ENCODE data around the gene SNRPA1. TPM values are rescaled to one million over a fixed set of nuclear protein-coding genes. Genes with fewer than 3 reads are reported as not detected.

The SNRPA1 gene
- total and polyA plus RNA-seq, 8 donors = 3.5 to 75.6 (median 59.0) TPM

DNA sequence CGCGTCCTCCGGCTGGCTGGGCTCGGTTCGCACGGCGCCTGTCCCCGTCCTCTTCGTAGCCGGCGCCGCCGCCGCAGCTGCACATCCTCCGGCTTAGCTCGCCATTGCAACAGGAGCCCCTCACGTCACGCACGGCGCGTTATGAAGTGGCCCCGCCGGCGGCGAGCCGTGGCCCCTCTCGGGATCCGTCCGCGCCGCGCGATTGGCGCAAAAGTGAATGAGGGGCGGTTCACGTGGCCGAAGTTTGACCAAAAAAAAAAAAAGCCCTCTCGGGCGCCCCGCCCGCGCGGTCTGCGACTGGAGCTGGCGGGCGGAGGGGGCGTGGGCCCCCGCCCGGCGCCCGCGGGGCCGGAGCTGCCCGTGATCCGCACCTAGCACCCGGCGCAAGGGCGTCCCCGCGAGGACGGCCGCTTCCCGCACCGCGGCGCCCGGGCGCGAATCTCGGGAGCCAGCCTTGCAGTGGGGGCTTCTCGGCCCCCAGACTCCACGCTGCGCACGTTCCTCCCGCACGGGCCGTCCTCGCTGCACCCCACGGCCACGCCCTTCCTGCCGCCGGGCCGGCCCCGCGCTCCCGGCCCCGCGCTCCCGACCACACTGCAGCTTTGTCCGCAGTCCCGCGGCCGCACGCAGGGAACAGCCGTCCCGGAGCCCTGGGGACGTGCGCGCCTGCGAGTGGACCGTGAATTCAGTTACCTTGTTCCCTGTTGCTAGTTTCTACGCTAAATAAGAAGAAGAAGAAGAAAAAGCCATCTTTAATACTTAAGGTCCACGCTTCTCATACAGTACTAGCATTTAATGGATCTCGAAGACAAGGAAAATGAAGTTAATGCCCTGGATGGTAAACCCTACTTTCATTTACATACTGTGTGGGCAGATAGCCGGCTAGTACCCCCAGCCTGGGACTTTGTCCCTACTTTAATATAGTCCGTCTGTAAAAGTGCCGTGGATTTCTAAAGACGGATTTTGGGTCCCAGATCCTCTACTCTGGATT, 42.9 kb downstream of the SNRPA1 start, which contains the start of gene CHSY1:
TSS of gene CHSY1 (minus strand) at position 219 of the 991 bp plus-strand sequence. CDS start 592 bp downstream, outside the sequence.
- intact Hi-C loops (cut with DNase I; ENCODE audit: low total_unique reads) = no loop called here
- TF ChIP-seq EP300 (IDR thresholded peaks at IDR 0.05) (no peak), POLR2AphosphoS5 (IDR thresholded peaks at IDR 0.05) (peak; percentile 95 to 98 (median 98)), POLR2A (IDR thresholded peaks at IDR 0.05) (peak in 1 of 4 donors; percentile 73)
- TF ChIP-seq, protein P1, sequence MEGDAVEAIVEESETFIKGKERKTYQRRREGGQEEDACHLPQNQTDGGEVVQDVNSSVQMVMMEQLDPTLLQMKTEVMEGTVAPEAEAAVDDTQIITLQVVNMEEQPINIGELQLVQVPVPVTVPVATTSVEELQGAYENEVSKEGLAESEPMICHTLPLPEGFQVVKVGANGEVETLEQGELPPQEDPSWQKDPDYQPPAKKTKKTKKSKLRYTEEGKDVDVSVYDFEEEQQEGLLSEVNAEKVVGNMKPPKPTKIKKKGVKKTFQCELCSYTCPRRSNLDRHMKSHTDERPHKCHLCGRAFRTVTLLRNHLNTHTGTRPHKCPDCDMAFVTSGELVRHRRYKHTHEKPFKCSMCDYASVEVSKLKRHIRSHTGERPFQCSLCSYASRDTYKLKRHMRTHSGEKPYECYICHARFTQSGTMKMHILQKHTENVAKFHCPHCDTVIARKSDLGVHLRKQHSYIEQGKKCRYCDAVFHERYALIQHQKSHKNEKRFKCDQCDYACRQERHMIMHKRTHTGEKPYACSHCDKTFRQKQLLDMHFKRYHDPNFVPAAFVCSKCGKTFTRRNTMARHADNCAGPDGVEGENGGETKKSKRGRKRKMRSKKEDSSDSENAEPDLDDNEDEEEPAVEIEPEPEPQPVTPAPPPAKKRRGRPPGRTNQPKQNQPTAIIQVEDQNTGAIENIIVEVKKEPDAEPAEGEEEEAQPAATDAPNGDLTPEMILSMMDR (IDR thresholded peaks at IDR 0.05) = peak in 1 of 7 experiments; percentile 35
- peaks cover 26 to 60% (median 50%) of the 10 kb centered on the region in 4 donors for H3K4me1 ChIP-seq
- no peaks in the 10 kb centered on the region for H3K27me3 ChIP-seq
- peaks cover 0 to 5% (median 2%) of the 10 kb centered on the region in 4 donors for H3K36me3 ChIP-seq
- no peaks in the 10 kb centered on the region for H3K9me3 ChIP-seq
- H3K27ac ChIP-seq = peak within 1 kb of the TSS; percentile 86 to 99 (median 96)
- 1 to 2% (median 1%) methylated on average over 44 to 108 of the region's 108 CpGs for WGBS, 5 donors
- DNase-seq = peak; percentile 93 to 97
- peak within 1 kb of the TSS; percentile 75 to 95 (median 77) for H3K4me3 ChIP-seq

DNA sequence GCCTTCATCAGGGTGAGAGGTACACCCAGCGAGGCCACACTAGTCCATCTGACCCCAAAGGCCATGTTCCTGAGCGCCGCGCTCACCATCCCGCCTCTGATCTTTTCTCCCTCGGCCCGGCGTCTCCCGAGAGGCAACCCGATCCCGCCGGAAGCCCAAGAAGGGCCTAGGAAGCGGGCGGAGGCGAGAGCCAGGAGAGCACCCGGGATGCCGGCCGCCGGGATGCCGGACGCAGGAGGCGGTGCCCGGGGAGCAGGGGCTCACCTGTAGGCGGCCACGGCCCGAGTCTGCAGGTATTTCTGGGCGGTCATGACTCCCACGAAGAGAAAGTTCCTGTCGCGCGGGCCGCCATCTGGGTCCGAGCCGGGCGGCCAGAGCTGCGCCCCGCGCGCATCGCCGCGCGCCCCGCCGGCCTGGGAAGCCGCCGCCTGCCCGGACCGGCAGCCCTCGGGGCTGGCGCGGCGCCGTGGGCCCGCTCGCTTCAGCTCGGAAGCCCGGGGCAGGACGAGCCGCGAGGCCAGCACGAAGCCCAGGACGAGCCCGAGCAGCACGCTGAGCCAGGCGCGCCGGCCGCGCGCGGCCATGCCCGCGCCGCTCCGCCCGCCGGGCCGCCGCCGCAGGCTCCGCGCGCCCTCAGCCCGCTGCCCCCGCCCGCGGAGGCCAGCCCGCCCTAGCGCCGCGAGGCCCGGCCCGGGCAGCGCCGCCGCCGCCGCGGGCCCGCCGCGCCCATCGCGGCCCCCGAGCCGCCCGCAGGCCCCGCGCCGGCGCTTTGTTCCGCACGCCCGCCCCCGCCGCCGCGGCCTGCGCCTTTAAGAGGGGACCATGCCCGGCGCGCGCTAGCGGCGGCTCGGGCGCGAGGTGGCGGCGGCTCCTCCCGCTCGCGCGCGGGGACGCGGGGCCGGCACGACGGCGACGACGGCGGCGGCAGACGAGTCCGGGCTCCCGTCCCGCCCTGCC, 43.9 kb downstream of the SNRPA1 start:
- DNase-seq = peak; percentile 45 to 67
- Histone ChIP-seq H3K36me3 (peaks cover 0 to 5% (median 2%) of the 10 kb centered on the region in 4 donors), H3K27ac (peak overlapping the region; percentile 86 to 99 (median 96)), H3K4me3 (peak overlapping the region; percentile 75 to 95 (median 77)), H3K4me1 (peaks cover 34 to 68% (median 55%) of the 10 kb centered on the region in 4 donors), H3K9me3 (no peaks in the 10 kb centered on the region), H3K27me3 (no peaks in the 10 kb centered on the region)
- intact Hi-C loops (cut with DNase I; ENCODE audit: low total_unique reads) = no loop called here
- WGBS, 5 donors = 0 to 2% (median 1%) methylated on average over 22 to 145 of the region's 150 CpGs
- no peak for TF ChIP-seq POLR2AphosphoS5 (IDR thresholded peaks at IDR 0.05)
- TF ChIP-seq, protein P1 (IDR thresholded peaks at IDR 0.05) = no peak
- TF ChIP-seq EP300 (IDR thresholded peaks at IDR 0.05) = no peak
- TF ChIP-seq POLR2A (IDR thresholded peaks at IDR 0.05) = no peak

DNA sequence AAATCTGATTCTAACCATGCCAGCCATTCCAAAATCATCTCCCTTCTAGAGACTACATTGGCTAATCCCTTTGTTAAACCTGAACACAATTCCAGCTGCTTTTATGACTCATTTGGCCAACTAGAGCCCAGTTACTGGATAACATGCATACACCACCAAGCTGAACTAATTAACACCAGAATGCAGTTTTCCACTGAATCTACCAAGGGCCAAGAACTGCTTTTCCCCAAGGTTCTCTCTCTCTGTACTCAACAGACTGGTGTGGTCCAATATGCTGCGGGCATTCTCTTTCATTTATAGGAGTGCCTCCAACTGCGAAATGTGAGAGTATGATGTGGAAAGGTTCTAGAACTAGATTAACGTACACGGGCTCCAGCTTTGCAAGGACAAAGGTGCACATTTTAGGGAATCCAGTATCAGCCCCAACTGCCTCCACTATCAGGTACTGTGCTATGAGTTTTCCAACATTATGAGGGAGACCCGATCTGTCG, 44.7 kb downstream of the SNRPA1 start:
- no peaks in the 10 kb centered on the region for H3K9me3 ChIP-seq
- DNase-seq = peak in 1 of 2 donors; percentile 33
- peak overlapping the region; percentile 75 to 99 (median 86) for H3K27ac ChIP-seq
- no peak for TF ChIP-seq POLR2A (IDR thresholded peaks at IDR 0.05)
- TF ChIP-seq, protein P1 (IDR thresholded peaks at IDR 0.05) = no peak
- TF ChIP-seq POLR2AphosphoS5 (IDR thresholded peaks at IDR 0.05) = no peak
- TF ChIP-seq EP300 (IDR thresholded peaks at IDR 0.05) = no peak
- peaks cover 41 to 68% (median 59%) of the 10 kb centered on the region in 4 donors for H3K4me1 ChIP-seq
- WGBS, 5 donors = 2 to 12% (median 8%) methylated on average over 6 of the region's 6 CpGs
- no peaks in the 10 kb centered on the region for H3K27me3 ChIP-seq
- H3K4me3 ChIP-seq = peak overlapping the region; percentile 70 to 95 (median 76)
- peaks cover 0 to 5% (median 2%) of the 10 kb centered on the region in 4 donors for H3K36me3 ChIP-seq
- intact Hi-C loops (cut with DNase I; ENCODE audit: low total_unique reads) = no loop called here

Measured in stomach (tissue), 9 donors.